ENCODE data around the gene SLC25A44.
A peak's percentile ranks its signal among the peaks of the same experiment; 100 is the strongest.

SLC25A44 gene

GRCh38 chr1:156193488-156194299 is at the start of gene SLC25A44:
Gene SLC25A44 (plus strand): TSS chr1:156194104. CDS start chr1:156199848, 5,744 bp downstream.
- DNase-seq (ENCODE audit: low read depth in 1 of 2, low spot score in 1 of 2) = peak; percentile 92 to 95

- DNase-seq (ENCODE audit: low read depth in 1 of 2, low spot score in 1 of 2) = no peak
These were observed 49.2 kb upstream of the SLC25A44 start for GRCh38 chr1:156144742-156145141.

- no peak for DNase-seq (ENCODE audit: low read depth in 1 of 2, low spot score in 1 of 2)
These were observed 48.3 kb upstream of the SLC25A44 start for GRCh38 chr1:156145650-156146019.

- no peak for DNase-seq (ENCODE audit: low read depth in 1 of 2, low spot score in 1 of 2)
These were observed 47.7 kb upstream of the SLC25A44 start for GRCh38 chr1:156146020-156146768.

GRCh38 chr1:156146769-156147405 is 47.0 kb upstream of the SLC25A44 start:
- no peak for DNase-seq (ENCODE audit: low read depth in 1 of 2, low spot score in 1 of 2)

GRCh38 chr1:156148216-156148615 is 45.7 kb upstream of the SLC25A44 start:
- no peak for DNase-seq (ENCODE audit: low read depth in 1 of 2, low spot score in 1 of 2)

- no peak for DNase-seq (ENCODE audit: low read depth in 1 of 2, low spot score in 1 of 2)
These were observed 44.3 kb upstream of the SLC25A44 start for GRCh38 chr1:156149374-156150332.

GRCh38 chr1:156150333-156151011 is 43.4 kb upstream of the SLC25A44 start:
- DNase-seq (ENCODE audit: low read depth in 1 of 2, low spot score in 1 of 2) = no peak

GRCh38 chr1:156151093-156151688 is 42.7 kb upstream of the SLC25A44 start:
- no peak for DNase-seq (ENCODE audit: low read depth in 1 of 2, low spot score in 1 of 2)

- no peak for DNase-seq (ENCODE audit: low read depth in 1 of 2, low spot score in 1 of 2)
These were observed 41.3 kb upstream of the SLC25A44 start for GRCh38 chr1:156152628-156153027.

- no peak for DNase-seq (ENCODE audit: low read depth in 1 of 2, low spot score in 1 of 2)
These were observed 40.5 kb upstream of the SLC25A44 start, which contains the start of gene SEMA4A for GRCh38 chr1:156153362-156153761. Gene SEMA4A (plus strand): TSS chr1:156153585. CDS start chr1:156154579, 994 bp downstream.

GRCh38 chr1:156154317-156154749 is 39.6 kb upstream of the SLC25A44 start:
- DNase-seq (ENCODE audit: low read depth in 1 of 2, low spot score in 1 of 2) = no peak

- no peak for DNase-seq (ENCODE audit: low read depth in 1 of 2, low spot score in 1 of 2)
These were observed 38.0 kb upstream of the SLC25A44 start for GRCh38 chr1:156155756-156156510.

GRCh38 chr1:156157506-156157905 is 36.4 kb upstream of the SLC25A44 start:
- no peak for DNase-seq (ENCODE audit: low read depth in 1 of 2, low spot score in 1 of 2)

- DNase-seq (ENCODE audit: low read depth in 1 of 2, low spot score in 1 of 2) = no peak
These were observed 35.9 kb upstream of the SLC25A44 start for GRCh38 chr1:156157966-156158365.

GRCh38 chr1:156160000-156160742 is 33.7 kb upstream of the SLC25A44 start:
- no peak for DNase-seq (ENCODE audit: low read depth in 1 of 2, low spot score in 1 of 2)

- DNase-seq (ENCODE audit: low read depth in 1 of 2, low spot score in 1 of 2) = peak in 1 of 2 donors; percentile 69
These were observed 33.1 kb upstream of the SLC25A44 start for GRCh38 chr1:156160743-156161171.

GRCh38 chr1:156162430-156163037 is 31.4 kb upstream of the SLC25A44 start:
- no peak for DNase-seq (ENCODE audit: low read depth in 1 of 2, low spot score in 1 of 2)
